Skeletal muscle tissue (tissue), 4 donors: ENCODE measurements around the gene SERPINA10. TPM values are rescaled to one million over a fixed set of nuclear protein-coding genes. Genes with fewer than 3 reads are reported as not detected.

ENCODE experiments used
- H3K27ac ChIP-seq: one replicate; pipeline ENCODE4 v1.7.0; 2013; ENCODE audit warnings: mild to moderate bottlenecking, low read depth, low read length, inconsistent platforms
- H3K27me3 ChIP-seq, 3 donors: one replicate each; pipeline ENCODE4 v1.7.0; 2013; ENCODE audit warnings: low read length in 3 of 3; ENCODE audit not compliant: control insufficient read depth in 3 of 3, insufficient read depth in 3 of 3
- H3K36me3 ChIP-seq, 3 donors: one replicate each; pipeline ENCODE4 v1.7.0; 2013; ENCODE audit warnings: low read length in 3 of 3; ENCODE audit not compliant: control insufficient read depth in 3 of 3, insufficient read depth in 3 of 3
- H3K4me1 ChIP-seq, 3 donors: one replicate each; pipeline ENCODE4 v1.7.0; 2013; ENCODE audit warnings: low read length in 3 of 3, mild to moderate bottlenecking in 3 of 3; ENCODE audit not compliant: control insufficient read depth in 3 of 3, insufficient read depth in 3 of 3
- H3K4me3 ChIP-seq, 3 donors: one replicate each; pipeline ENCODE4 v1.7.0; 2013; ENCODE audit warnings: low read length in 3 of 3
- H3K9ac ChIP-seq, 3 donors: one replicate each; pipeline ENCODE4 v1.7.0; 2013; ENCODE audit warnings: low read length in 3 of 3, mild to moderate bottlenecking in 3 of 3, moderate library complexity in 2 of 3, low read depth in 1 of 3
- H3K9me3 ChIP-seq, 3 donors: one replicate each; pipeline ENCODE4 v1.7.0; 2013; ENCODE audit warnings: low read length in 3 of 3; ENCODE audit not compliant: control insufficient read depth in 3 of 3
- total RNA-seq: library from RNA; depleted of rRNA; stranded (reverse); fragments of >200 nt; gene quantifications from one replicate; pipeline ENCODE4 v1.2.3, GENCODE V29; 2014
- donor health status: Osteomylitis.

The SERPINA10 gene
- total RNA-seq, 1 donor from 2014 or later = not detected

DNA sequence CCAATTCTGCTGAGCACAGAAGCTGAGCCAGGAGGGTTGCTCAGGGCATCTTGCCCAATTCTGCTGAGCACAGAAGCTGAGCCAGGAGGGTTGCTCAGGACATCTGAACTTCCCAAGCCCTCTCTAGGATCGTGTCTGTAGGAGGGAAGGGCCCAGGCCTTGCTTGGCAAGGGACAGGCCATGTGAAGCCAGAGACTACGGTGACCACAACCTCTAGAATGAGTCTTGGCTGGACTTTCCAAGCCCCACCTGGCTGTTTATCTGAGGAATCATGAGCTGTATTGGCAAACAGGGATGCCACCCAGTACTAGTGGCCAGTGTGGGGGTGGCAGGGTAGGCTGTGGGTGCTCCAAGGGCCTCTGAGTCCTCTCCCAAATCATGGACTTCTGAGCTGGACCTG lies 37.8 kb upstream of the SERPINA10 start:
- no peaks in the 10 kb centered on the region for H3K36me3 ChIP-seq
- H3K4me3 ChIP-seq = no peak overlapping the region
- H3K9me3 ChIP-seq = peaks cover 0 to 4% (median 0%) of the 10 kb centered on the region in 3 donors
- no peak overlapping the region for H3K9ac ChIP-seq
- H3K27ac ChIP-seq = no peak overlapping the region
- no peaks in the 10 kb centered on the region for H3K4me1 ChIP-seq
- H3K27me3 ChIP-seq = no peaks in the 10 kb centered on the region

DNA sequence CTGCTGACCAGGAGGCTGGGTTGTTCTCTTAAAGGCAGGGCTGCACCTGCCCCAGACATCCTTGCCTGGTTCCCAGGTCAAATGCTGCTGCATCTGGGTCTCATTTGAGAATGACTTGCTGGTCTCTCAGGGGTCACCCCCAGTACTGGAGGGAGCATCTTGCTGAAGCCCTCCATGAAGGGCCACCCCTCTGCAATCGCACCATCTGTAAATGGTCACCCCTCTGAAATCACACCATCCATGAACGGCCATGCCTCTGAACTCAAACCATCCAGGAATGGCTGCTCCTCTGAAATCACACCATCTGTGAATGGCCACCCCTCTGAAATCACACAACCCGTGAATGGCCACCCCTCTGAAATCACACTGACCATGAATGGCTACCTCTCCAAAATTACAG lies 37.4 kb upstream of the SERPINA10 start:
- no peak overlapping the region for H3K4me3 ChIP-seq
- H3K27ac ChIP-seq = no peak overlapping the region
- H3K9me3 ChIP-seq = peaks cover 0 to 4% (median 0%) of the 10 kb centered on the region in 3 donors
- no peak overlapping the region for H3K9ac ChIP-seq
- no peaks in the 10 kb centered on the region for H3K27me3 ChIP-seq
- H3K4me1 ChIP-seq = no peaks in the 10 kb centered on the region
- H3K36me3 ChIP-seq = no peaks in the 10 kb centered on the region

DNA sequence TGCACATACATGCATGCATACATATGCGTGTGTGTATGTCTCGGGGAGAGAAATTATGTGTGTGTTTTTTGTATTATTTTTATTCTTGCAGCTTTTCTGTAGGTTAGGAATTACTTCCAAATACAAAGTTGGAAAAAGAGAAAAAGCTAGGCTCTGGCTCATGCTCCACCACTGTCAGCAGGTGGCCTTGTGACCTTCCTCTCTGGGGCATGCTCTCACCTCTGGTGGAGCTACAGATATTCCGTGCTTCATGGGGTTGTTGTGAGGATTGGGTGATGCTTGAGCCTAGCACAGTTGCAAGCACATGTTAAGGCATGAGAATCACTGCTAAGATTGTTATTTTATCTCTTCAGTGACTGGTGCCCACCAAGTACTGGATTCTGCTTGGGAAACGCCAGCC lies 36.8 kb upstream of the SERPINA10 start:
- no peaks in the 10 kb centered on the region for H3K36me3 ChIP-seq
- no peaks in the 10 kb centered on the region for H3K4me1 ChIP-seq
- no peak overlapping the region for H3K9ac ChIP-seq
- no peak overlapping the region for H3K4me3 ChIP-seq
- no peaks in the 10 kb centered on the region for H3K27me3 ChIP-seq
- peaks cover 0 to 4% (median 0%) of the 10 kb centered on the region in 3 donors for H3K9me3 ChIP-seq
- no peak overlapping the region for H3K27ac ChIP-seq

DNA sequence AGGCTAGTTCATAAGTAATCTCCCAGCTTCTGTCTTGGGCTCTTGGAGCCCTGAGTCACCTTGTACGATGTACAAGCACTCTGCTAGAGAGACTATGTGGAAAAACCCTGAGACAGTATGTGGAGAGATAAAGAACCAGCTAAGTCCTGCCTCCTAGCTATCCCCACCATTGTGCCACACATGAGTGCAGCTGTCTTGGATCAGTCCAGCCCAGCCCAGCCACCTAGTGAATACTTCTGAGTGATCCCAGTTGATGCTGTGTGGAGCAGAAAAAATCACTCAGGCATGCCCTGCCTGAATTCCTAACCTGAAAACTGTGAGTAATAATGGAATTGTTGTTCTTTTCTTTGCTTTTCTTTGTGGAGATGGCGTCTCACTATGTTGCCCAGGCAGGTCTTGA lies 35.1 kb upstream of the SERPINA10 start:
- Histone ChIP-seq H3K36me3 (no peaks in the 10 kb centered on the region), H3K9ac (no peak overlapping the region), H3K4me1 (no peaks in the 10 kb centered on the region), H3K27ac (no peak overlapping the region), H3K4me3 (no peak overlapping the region), H3K27me3 (no peaks in the 10 kb centered on the region), H3K9me3 (peaks cover 0 to 4% (median 0%) of the 10 kb centered on the region in 3 donors)

DNA sequence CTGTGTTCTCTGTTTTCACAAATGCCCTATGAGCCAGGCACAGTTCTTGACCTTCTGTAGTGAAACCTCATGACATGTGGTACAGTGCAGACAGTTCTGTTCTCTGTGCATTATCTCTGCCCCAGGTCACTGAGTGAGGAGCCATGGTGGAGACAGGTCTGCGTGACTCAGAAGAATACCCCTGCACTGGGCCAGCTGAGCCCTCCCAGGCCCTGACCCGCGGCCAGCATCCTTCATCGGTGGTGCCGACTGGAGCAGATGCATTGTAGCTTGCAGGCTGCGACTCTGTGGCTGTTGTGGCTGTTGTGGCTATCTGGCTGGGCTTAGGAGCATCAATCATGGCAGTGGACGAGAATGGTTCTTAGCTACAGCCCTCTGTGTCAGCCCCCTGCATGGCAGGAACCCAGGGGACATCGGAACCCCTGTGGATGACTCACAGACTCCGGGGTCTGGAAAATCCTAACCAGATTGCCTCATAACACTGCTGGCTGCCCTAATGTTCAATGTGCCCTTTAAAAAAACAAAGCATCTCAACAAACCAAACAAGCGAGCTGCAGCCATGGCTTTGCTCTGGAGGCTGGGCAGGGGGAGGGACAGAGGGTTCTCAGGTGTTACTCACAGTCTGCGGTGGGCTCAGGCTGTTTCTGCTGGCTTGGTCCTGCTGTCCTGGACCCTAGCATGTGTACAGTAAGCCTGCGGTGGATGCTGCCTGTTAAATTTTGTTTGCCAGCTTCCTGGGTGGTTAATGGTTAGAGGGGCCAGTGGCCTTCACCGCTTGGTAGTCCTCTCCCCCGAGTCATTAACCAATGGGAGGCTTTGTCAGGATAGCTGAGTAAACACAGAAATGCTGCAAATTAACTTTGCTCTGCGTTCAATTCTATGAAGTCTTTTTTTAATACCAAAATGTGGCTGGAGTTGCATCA lies 29.8 kb upstream of the SERPINA10 start, which contains the start of gene SERPINA6:
Gene SERPINA6, minus strand, starts transcription at position 689 of the 923 bp plus-strand sequence. CDS start 8,688 bp downstream, outside the sequence.
- Histone ChIP-seq H3K27ac (no peak within 1 kb of the TSS), H3K4me1 (no peaks in the 10 kb centered on the region), H3K9me3 (peaks cover 0 to 4% (median 0%) of the 10 kb centered on the region in 3 donors), H3K4me3 (no peak within 1 kb of the TSS), H3K9ac (no peak within 1 kb of the TSS), H3K36me3 (no peaks in the 10 kb centered on the region), H3K27me3 (peaks cover 0 to 3% (median 0%) of the 10 kb centered on the region in 3 donors)

DNA sequence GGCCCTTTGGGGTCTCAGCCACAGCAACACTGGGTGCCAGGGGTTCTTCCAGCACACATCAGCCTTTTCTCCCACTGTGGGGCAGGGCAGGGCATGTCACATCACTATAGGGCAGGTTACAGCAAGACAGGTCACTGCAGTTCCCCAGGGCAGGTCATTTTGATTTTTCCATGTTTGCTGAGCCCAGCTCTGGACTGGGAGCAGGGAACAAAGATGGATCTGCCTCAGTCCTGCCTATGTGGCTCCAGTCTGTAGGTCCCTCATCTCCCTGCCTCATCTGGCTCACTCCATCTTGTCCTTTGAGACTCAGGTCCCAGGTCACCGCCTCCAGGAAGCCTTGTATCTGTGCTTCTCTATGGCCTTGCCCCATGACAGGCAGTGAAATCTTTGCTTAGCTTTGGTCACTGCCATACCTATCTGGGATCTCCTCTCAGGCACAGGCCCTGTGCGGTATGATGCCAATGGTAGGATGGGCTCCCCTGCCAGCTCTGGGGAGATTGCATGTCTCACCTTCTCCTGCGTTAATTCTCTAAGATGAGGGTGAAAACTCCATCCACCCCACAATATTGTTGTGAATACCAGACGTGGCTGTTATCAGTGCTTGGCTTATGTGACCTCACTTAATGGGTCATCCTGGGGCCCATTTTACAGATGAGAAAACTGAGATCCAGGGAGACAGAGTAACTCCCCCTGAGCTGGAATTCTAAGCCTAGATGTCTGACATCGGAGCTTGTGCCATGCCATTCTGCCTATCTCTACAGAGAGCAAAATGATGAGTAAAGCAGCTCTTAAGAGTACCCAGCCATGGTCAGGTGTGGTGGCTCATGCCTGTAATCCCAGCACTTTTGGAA lies 28.6 kb upstream of the SERPINA10 start:
- no peak overlapping the region for H3K4me3 ChIP-seq

DNA sequence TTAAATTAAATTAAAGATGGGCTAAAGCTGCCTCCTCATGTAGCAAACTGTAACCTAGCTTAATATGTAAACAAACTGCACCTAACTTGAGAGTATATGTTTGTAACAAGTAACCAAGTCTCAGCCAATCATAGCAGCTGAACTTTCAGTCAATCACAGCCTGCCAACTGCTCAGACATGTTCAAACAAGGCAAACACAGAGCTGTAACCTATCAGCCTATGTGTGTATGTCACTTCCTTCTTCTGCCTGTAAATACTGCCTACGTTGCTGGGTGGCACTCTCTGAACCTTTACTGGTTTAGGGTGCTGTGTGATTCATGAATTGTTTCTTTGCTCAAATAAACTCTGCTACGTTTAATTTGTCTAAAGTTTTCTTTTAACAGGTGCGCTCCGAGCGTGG lies 27.2 kb upstream of the SERPINA10 start:
- no peak overlapping the region for H3K4me3 ChIP-seq
- no peak overlapping the region for H3K9ac ChIP-seq
- no peaks in the 10 kb centered on the region for H3K9me3 ChIP-seq
- no peak overlapping the region for H3K27ac ChIP-seq
- no peaks in the 10 kb centered on the region for H3K4me1 ChIP-seq
- peaks cover 0 to 3% (median 0%) of the 10 kb centered on the region in 3 donors for H3K27me3 ChIP-seq
- H3K36me3 ChIP-seq = no peaks in the 10 kb centered on the region

More for the DNA sequence above, 28.6 kb upstream of the SERPINA10 start:
- Histone ChIP-seq H3K4me1 (no peaks in the 10 kb centered on the region), H3K27ac (no peak overlapping the region), H3K27me3 (peaks cover 0 to 3% (median 0%) of the 10 kb centered on the region in 3 donors), H3K9me3 (peaks cover 0 to 3% (median 0%) of the 10 kb centered on the region in 3 donors), H3K36me3 (no peaks in the 10 kb centered on the region), H3K9ac (no peak overlapping the region)

DNA sequence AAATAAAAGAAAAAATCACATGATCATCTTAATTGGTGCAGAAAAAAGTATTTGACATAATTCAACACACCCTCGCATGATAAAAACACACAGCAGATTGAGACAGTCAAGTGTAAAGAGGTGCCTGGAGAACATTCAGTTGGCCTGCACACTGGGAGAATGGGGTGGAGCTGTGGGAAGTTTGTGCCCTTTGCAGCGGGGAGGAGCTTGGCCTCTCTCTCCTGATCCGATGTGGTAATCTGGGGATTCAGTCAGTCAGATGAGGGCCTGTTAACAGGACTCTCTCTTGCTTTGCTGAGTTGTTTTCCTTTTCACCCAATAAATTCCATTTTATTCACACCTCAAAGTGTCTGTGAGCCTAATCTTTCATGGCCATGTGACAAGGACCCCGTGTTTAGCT lies 24.2 kb upstream of the SERPINA10 start:
- no peaks in the 10 kb centered on the region for H3K36me3 ChIP-seq
- no peak overlapping the region for H3K9ac ChIP-seq
- no peaks in the 10 kb centered on the region for H3K4me1 ChIP-seq
- no peaks in the 10 kb centered on the region for H3K9me3 ChIP-seq
- H3K27ac ChIP-seq = no peak overlapping the region
- H3K4me3 ChIP-seq = no peak overlapping the region
- H3K27me3 ChIP-seq = peaks cover 0 to 3% (median 0%) of the 10 kb centered on the region in 3 donors

DNA sequence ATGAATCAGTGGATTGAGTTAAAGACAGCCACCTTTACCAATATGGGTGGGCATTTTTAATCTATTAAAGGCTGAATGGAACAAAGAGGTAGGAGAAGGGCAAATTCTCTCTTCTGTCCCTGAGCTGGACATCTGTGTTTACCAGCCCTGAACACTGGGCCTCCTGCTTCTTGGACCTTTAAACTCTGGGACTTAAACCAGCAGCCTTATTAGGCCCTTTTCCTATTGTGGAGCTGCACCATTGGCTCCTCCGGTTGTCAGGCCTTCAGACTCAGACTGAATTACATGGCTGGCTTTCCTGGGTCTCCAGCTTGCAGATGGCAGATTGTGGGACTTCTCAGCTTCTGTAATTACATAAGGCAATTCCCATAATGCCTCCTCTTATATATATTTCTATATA lies 23.6 kb upstream of the SERPINA10 start:
- H3K4me3 ChIP-seq = no peak overlapping the region
- H3K9ac ChIP-seq = no peak overlapping the region
- H3K9me3 ChIP-seq = no peaks in the 10 kb centered on the region
- no peaks in the 10 kb centered on the region for H3K36me3 ChIP-seq
- H3K27me3 ChIP-seq = peaks cover 0 to 3% (median 0%) of the 10 kb centered on the region in 3 donors
- H3K27ac ChIP-seq = no peak overlapping the region
- H3K4me1 ChIP-seq = no peaks in the 10 kb centered on the region
